HepG2 (cell line): ENCODE results near the gene SP7. TPM values are rescaled to one million over a fixed set of nuclear protein-coding genes. Genes with fewer than 3 reads are reported as not detected.

Experiments used
- BORCS8-MEF2B ChIP-seq: sonication (generic); formaldehyde crosslinking; IDR thresholded peaks from 2 replicates; pipeline ENCODE4 v1.8.0; 2022; ENCODE audit warnings: mild to moderate bottlenecking, missing genetic modification reagents
- CAMTA2 ChIP-seq: sonication (generic); formaldehyde crosslinking; IDR thresholded peaks from 2 replicates; pipeline ENCODE4 v1.4.0; 2020; ENCODE audit warnings: mild to moderate bottlenecking, missing genetic modification reagents, borderline replicate concordance
- GABPA ChIP-seq, 2 experiments: IDR thresholded peaks; 2 replicates each; pipeline ENCODE4 v1.6.1; 2011 to 2016; ENCODE audit warnings: low read depth in 2 of 2, low read length in 1 of 2, missing biosample characterization in 1 of 2, missing genetic modification characterization in 1 of 2
- HDAC1 ChIP-seq: sonication (generic); formaldehyde crosslinking; IDR thresholded peaks from 2 replicates; pipeline ENCODE4 v1.5.1; 2020; ENCODE audit warnings: mild to moderate bottlenecking, missing genetic modification reagents
- HMGA1 ChIP-seq: sonication (generic); formaldehyde crosslinking; conservative IDR thresholded peaks from 2 replicates; pipeline ENCODE4 v1.4.0; 2020; ENCODE audit warnings: missing genetic modification reagents
- RBM39 ChIP-seq: fragments of 200-400 bp; formaldehyde crosslinking; IDR thresholded peaks from one replicate; pipeline ENCODE4 v1.6.1; 2018; ENCODE audit warnings: antibody characterized with exemption, mild to moderate bottlenecking, low read depth, low read length; ENCODE audit not compliant: poor library complexity, severe bottlenecking
- TEAD3 ChIP-seq: optimal IDR thresholded peaks from 2 replicates; pipeline ENCODE3; 2016; ENCODE audit warnings: borderline replicate concordance
- TP53 ChIP-seq: sonication (generic); formaldehyde crosslinking; conservative IDR thresholded peaks from 2 replicates; pipeline ENCODE4 v1.4.0; 2020; ENCODE audit warnings: missing genetic modification reagents
- YY1 ChIP-seq: IDR thresholded peaks from 2 replicates; pipeline ENCODE4 v1.6.1; 2011; ENCODE audit warnings: low read length, low read depth, moderate library complexity, mild to moderate bottlenecking; ENCODE audit not compliant: insufficient read depth, insufficient replicate concordance
- ZNF484 ChIP-seq: sonication (generic); formaldehyde crosslinking; IDR thresholded peaks from 2 replicates; pipeline ENCODE4 v1.5.1; 2020; ENCODE audit warnings: mild to moderate bottlenecking, low read depth, missing genetic modification reagents, borderline replicate concordance
- ZNF687 ChIP-seq: sonication (generic); formaldehyde crosslinking; IDR thresholded peaks from 2 replicates; pipeline ENCODE4 v1.5.1; 2020; ENCODE audit warnings: mild to moderate bottlenecking, missing genetic modification reagents, moderate library complexity
- ZNF709 ChIP-seq: sonication (generic); formaldehyde crosslinking; IDR thresholded peaks from 2 replicates; pipeline ENCODE4 v1.5.0; 2020; ENCODE audit warnings: mild to moderate bottlenecking, missing genetic modification reagents
- ZNF775 ChIP-seq: sonication (generic); formaldehyde crosslinking; IDR thresholded peaks from 2 replicates; pipeline ENCODE4 v1.4.0; 2020; ENCODE audit warnings: missing genetic modification reagents, mild to moderate bottlenecking, moderate library complexity, borderline replicate concordance
- ZSCAN9 ChIP-seq: IDR thresholded peaks from 2 replicates; pipeline ENCODE4 v1.6.1; 2016; ENCODE audit warnings: borderline replicate concordance
- polyA plus RNA-seq, 8 experiments: library from polyadenylated mRNA; depleted of rRNA in 3 of 8; stranded (reverse) in 7 of 8; unstranded in 1 of 8; fragments of >200 nt; fragmentation: Illumina TruSeq in 4 of 8; extraction: Trizol in 4 of 8; gene quantifications; 2 replicates each; pipeline versions ENCODE4 v1.2.1 to v1.2.3, GENCODE V29; 2011 to 2016; ENCODE audit warnings: low read depth in 4 of 8, missing spikeins in 1 of 8, mixed read lengths in 1 of 8; ENCODE audit not compliant: insufficient read depth in 1 of 8
- total RNA-seq, 5 experiments: library from RNA; depleted of rRNA; stranded (reverse); fragments of >200 nt; fragmentation: Illumina TruSeq; extraction: Trizol; gene quantifications; 2 replicates each; pipeline ENCODE4 v1.2.3, GENCODE V29; 2016; ENCODE audit warnings: low read depth in 1 of 5
- TF ChIP-seq, protein P1 (sequence below): sonication (generic); formaldehyde crosslinking; IDR thresholded peaks from 2 replicates; pipeline ENCODE4 v1.5.1; 2020; ENCODE audit warnings: missing genetic modification reagents, mild to moderate bottlenecking, borderline replicate concordance
- TF ChIP-seq, protein P2 (sequence below): sonication (generic); formaldehyde crosslinking; IDR thresholded peaks from 2 replicates; pipeline ENCODE4 v1.5.1; 2020; ENCODE audit warnings: missing genetic modification reagents, mild to moderate bottlenecking, borderline replicate concordance
- TF ChIP-seq, protein P3 (sequence below): sonication (generic); formaldehyde crosslinking; IDR thresholded peaks from 2 replicates; pipeline ENCODE4 v1.5.0; 2020; ENCODE audit warnings: missing genetic modification reagents

SP7 gene
- total and polyA plus RNA-seq, 2 of the 13 experiments (the other 11 are each of a cell fraction or from before 2014, with no cell fraction given) = not detected

- TF ChIP-seq ZNF687 (CRISPR knock-in tag) (peak; percentile 48), HMGA1 (no peak), TP53 (CRISPR knock-in tag) (no peak), TEAD3 (CRISPR knock-in tag) (no peak), CAMTA2 (CRISPR knock-in tag) (no peak), HDAC1 (peak; percentile 26; the same call in 1 of the 2 replicates), ZNF775 (CRISPR knock-in tag) (no peak), ZNF709 (no peak), ZNF484 (no peak), GABPA (IDR thresholded peaks at IDR 0.05; ENCODE audit: low read depth, low read length) (no peak), GABPA (CRISPR knock-in tag; IDR thresholded peaks at IDR 0.05; ENCODE audit: low read depth) (no peak), YY1 (peak; percentile 46), RBM39 (peak; percentile 23), BORCS8-MEF2B (CRISPR knock-in tag) (no peak), ZSCAN9 (CRISPR knock-in tag) (no peak)
- TF ChIP-seq, protein P1, sequence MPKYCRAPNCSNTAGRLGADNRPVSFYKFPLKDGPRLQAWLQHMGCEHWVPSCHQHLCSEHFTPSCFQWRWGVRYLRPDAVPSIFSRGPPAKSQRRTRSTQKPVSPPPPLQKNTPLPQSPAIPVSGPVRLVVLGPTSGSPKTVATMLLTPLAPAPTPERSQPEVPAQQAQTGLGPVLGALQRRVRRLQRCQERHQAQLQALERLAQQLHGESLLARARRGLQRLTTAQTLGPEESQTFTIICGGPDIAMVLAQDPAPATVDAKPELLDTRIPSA = 0 out of 2 replicates have a peak, but pooled peaks have one; percentile 40
- TF ChIP-seq, protein P2, sequence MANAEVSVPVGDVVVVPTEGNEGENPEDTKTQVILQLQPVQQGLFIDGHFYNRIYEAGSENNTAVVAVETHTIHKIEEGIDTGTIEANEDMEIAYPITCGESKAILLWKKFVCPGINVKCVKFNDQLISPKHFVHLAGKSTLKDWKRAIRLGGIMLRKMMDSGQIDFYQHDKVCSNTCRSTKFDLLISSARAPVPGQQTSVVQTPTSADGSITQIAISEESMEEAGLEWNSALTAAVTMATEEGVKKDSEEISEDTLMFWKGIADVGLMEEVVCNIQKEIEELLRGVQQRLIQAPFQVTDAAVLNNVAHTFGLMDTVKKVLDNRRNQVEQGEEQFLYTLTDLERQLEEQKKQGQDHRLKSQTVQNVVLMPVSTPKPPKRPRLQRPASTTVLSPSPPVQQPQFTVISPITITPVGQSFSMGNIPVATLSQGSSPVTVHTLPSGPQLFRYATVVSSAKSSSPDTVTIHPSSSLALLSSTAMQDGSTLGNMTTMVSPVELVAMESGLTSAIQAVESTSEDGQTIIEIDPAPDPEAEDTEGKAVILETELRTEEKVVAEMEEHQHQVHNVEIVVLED (CRISPR knock-in tag) = no peak
- TF ChIP-seq, protein P3, sequence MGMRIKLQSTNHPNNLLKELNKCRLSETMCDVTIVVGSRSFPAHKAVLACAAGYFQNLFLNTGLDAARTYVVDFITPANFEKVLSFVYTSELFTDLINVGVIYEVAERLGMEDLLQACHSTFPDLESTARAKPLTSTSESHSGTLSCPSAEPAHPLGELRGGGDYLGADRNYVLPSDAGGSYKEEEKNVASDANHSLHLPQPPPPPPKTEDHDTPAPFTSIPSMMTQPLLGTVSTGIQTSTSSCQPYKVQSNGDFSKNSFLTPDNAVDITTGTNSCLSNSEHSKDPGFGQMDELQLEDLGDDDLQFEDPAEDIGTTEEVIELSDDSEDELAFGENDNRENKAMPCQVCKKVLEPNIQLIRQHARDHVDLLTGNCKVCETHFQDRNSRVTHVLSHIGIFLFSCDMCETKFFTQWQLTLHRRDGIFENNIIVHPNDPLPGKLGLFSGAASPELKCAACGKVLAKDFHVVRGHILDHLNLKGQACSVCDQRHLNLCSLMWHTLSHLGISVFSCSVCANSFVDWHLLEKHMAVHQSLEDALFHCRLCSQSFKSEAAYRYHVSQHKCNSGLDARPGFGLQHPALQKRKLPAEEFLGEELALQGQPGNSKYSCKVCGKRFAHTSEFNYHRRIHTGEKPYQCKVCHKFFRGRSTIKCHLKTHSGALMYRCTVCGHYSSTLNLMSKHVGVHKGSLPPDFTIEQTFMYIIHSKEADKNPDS (CRISPR knock-in tag) = no peak
Observed at GRCh38 chr12:53344824-53345485, 8.8 kb upstream of the SP7 start (continued).
